Hematopoietic multipotent progenitor cell treated with erythropoietin and hydrocortisone succinate and interleukin-3 and kit ligand, for 17 days (in vitro differentiated cells): ENCODE data around the gene PPP1R14D.

Source experiments
- DNase-seq: peaks from one replicate; pipeline ENCODE4 v3.0.0-alpha.2; 2015; ENCODE audit warnings: low spot score

The PPP1R14D gene

DNA sequence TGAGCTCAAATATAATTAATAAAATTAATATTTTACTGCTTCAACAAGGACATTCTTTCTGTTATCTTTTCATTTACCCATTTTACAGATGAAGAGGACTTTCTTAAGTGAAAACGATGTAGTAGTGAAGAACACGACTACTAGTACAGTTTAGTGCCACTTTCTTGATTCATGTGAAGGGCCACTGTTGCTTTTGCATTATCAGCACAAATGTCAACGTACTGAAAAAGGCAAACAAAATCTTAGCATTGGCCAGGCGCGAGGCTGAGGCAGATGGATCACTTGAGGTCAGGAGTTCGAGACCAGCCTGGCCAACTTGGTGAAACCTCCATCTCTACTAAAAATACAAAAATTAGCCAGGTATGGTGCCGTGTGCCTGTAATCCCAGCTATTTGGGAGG is 9.5 kb downstream of the PPP1R14D start:
- DNase-seq: no peak

DNA sequence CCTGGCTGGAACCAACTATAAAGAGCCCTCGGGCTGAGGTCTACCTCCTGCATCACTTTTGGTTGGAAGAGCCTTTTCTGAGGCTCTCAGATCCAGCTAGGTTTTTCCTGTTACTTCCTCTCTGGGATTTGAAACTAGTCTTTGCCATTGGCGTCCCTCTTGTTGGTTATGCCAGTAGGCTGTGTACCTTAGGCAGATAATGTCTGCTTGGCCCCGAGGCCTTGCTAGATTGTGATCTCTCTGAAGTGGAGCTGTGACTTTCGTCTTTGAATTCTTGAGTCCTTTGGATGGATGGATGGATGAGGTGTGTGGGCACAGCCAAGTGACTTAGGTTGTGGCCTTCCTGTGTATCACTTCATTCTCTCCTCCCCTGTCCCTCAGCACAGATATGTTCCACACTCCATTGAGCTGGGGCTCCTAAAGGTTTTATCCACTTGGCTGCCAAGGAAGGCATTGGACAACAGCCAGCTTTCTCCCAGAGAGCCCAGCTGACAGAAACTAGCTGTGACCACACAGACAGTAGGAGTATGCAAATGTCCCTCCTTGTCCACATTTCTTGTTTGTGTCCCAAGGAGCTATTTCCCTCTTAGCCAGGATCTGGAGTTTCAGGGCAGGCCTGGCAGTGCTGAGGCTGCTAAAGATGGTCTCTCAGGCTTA is 13.3 kb downstream of the PPP1R14D start:
- no peak for DNase-seq

- DNase-seq: no peak
These were observed 15.6 kb downstream of the PPP1R14D start for GRCh38 chr15:40812721-40813425.

GRCh38 chr15:40808861-40809450 is 19.6 kb downstream of the PPP1R14D start:
- no peak for DNase-seq

DNA sequence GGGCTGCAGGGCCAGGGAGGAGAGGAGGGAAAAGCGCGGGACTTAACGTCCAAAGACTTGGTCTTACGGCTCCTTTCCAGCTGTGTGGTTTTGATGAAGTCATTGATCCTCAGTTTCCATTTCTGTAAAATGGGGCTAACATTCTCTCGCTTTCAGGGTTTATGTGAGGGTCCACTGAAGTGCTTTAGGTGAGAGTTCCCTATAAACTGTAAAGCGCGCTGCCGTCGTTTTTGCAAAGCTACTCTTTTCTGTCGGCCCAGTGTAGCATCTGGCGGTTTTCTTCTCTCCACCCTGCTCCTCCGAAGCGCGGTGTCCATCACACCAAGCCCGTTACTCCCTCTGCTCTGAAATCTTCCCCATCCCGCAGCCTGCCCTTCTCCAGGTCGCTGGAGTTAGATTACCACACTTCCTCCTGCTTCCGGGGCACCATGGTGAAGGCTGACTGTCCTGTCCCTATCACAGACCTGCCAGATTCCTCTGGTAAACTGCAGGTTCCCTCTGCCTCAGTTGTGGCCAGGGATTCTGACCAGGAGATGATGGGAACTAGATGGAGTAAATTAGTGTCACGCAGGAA is 20.5 kb downstream of the PPP1R14D start:
- DNase-seq: no peak

DNA sequence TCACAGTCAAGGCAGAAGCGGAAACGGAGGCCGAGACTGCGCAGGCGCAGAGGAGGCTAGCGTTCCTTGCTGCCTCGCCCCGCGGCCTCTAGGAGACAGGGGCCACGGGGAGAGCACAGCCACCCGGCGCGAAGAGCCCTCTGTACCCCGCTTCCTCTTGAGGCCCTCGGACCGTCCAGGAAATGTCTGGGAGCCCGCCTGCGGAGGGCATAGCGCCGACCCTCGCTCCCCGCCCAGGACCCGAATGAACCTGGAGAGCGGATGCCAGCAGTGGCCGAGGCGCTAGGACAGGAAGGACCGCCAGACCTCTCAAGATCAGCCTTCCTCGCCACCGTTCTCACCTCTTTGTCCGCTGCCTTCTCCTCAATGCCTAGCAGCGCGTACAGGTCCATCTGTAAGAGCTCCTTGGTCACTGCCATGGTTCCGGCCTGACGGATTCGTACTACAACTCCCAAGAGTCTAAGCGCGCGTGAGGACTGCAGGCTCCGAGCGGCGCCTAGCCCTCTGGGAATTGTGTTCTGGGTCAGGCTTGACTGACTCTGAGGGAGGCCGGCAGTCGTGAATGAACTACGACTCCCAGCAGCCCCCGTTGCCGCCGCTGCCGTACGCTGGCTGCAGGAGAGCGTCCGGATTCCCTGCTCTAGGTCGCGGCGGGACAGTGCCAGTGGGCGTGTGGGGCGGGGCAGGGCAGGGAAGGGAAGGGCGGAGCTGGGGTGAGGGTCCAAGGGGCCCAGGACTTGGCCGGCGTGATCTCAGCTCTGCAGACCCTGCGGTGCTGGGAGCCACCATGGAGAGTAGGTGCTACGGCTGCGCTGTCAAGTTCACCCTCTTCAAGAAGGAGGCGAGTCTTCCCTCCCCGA is 21.2 kb downstream of the PPP1R14D start, which contains the start of the genes DNAJC17 and ZFYVE19:
Gene DNAJC17, minus strand, starts transcription at position 446 of the 860 bp plus-strand sequence. Its CDS starts 27 bp downstream, at position 419.
Gene ZFYVE19, plus strand, starts transcription at position 62 of the 860 bp plus-strand sequence. Its CDS starts 501 bp downstream, at position 563.
- peak; percentile 95 for DNase-seq

DNA sequence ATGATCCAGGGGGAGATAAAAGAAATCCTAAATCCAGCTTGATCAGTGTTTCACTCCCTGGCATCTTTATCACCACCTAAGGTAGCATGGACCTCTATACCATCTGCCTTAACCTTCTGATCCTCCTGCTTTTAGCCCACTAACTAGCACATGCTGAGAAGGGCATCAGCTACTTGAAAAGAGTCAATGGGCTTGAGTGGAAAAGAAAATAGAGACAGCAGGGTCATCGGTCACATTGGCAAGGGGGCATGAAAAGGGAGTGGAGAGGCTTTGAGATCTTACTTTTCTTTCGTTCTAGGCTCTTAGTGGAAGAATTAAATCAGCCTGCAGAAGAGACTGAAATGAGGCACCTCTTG is 21.9 kb downstream of the PPP1R14D start:
- no peak for DNase-seq

GRCh38 chr15:40803688-40804087 is 24.8 kb downstream of the PPP1R14D start:
- no peak for DNase-seq

- DNase-seq: no peak
These were observed 25.4 kb downstream of the PPP1R14D start for GRCh38 chr15:40803076-40803475.

DNA sequence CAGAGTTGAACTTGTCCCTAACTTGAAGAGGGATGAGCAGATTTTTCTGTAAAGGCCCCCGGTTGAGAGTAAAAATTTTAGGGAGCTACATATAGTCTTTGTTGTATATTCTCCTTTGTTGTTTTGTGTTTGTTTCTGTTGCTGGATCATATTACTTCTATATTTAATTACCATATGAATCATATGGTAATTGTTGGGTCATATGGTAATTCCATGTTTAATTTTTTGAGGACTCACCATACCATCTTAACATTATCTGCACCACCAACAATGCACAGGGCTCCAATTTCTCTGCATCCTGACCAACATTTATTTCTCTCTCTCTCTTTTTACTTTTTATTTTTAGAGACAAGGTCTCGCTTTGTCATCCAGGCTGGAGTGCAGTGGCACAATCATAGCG is 29.0 kb downstream of the PPP1R14D start:
- no peak for DNase-seq

DNA sequence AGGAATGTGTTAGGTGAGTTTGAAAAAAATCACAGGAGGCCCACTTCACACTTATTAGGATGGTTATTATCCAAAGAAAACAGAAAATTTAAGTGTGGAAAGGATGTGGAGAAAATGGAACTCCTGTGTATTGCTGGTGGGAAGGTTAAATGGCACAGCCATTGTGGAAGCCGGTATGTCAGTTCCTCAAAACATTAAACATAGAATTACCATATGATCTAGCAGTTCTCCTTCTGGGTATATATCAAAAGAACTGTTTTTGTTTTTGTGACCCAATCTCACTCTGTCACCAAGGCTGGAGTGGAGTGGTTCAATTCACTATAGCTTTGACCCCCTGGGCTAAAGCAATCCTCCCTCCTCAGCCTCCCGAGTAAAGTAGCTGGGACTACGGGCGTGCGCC is 32.0 kb downstream of the PPP1R14D start:
- no peak for DNase-seq

DNA sequence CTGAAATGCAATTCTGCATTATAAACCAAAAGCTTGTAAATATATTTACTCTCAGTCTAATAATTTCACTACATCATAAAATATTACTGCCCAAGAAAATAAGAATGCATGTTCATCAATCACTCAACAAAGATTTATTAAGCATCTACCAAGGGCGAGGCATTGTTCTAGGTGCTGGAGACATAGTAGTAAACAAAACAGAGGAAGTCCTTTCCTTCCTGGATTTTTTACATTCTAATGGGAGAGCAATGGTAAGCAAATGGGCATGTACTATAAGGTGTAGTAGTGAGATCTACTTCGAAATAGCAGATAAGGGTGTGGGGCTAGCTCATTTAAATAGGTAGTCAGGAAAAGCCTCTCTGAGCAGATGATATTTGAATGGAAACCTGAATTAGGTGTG is 32.5 kb downstream of the PPP1R14D start:
- no peak for DNase-seq

GRCh38 chr15:40793216-40793989 is 35.1 kb downstream of the PPP1R14D start:
- DNase-seq: peak; percentile 38

GRCh38 chr15:40792394-40792793 is 36.1 kb downstream of the PPP1R14D start:
- DNase-seq: no peak

- no peak for DNase-seq
These were observed 37.8 kb downstream of the PPP1R14D start for GRCh38 chr15:40790718-40791117.

GRCh38 chr15:40789999-40790398 is 38.5 kb downstream of the PPP1R14D start:
- DNase-seq: no peak

- DNase-seq: no peak
These were observed 39.4 kb downstream of the PPP1R14D start for GRCh38 chr15:40789119-40789518.

GRCh38 chr15:40787991-40788390 is 40.5 kb downstream of the PPP1R14D start:
- no peak for DNase-seq

GRCh38 chr15:40787344-40787841 is 41.1 kb downstream of the PPP1R14D start:
- DNase-seq: no peak

GRCh38 chr15:40785814-40786213 is 42.7 kb downstream of the PPP1R14D start:
- DNase-seq: no peak

DNA sequence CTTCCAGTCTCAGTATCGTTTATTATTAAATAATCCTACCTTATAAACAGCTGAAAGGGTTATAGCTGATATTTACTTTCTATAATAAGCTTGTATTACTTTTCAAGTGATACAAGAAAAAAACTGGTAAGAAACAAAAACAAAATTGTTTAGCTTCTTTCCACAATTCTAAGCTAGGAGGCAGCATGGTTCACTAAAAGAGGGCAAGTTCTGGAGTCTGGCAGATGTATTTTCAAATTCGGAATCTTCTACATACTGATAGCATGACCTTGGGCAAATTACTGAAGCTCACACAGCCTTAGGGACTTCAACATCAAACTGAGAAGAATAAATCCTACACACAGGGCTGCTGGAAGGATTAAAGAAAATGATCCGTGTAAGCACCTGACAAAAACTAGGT is 43.3 kb downstream of the PPP1R14D start:
- peak; percentile 21 for DNase-seq
